OCI-LY3 (cell line): ENCODE measurements around the gene CCDC170.

Experiments
- EZH2phosphoT487 ChIP-seq: fragments of 200-600 bp; shearing (Covaris generic); IDR thresholded peaks from 2 replicates; pipeline ENCODE4 v1.6.1; 2018; ENCODE audit warnings: antibody characterized with exemption, mixed run types, low read depth
- TF ChIP-seq, protein P1 (sequence below): fragments of 200-600, 300-600 bp; sonication (generic); IDR thresholded peaks from 2 replicates; pipeline ENCODE4 v1.5.1; 2014; ENCODE audit warnings: antibody characterized with exemption, low read length, low read depth

DNA sequence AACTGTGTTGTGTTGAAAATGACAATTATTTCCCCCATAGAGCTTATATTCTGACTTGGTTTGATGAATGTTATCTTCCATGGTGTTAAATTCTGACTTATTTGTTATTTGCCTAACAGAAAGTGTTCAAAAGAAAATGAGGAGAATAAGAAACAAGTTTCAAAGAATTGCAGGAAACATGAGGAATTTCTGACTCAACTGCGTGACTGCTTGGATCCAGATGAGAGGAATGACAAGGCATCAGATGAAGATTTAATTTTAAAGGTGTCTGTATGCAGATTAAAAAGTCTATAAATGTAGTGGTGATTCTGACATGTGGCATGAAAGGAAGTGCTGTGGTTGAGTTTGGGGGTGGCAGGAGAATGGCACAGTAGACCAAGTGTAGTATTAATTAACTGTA, 50.6 kb downstream of the CCDC170 start:
- TF ChIP-seq, protein P1, sequence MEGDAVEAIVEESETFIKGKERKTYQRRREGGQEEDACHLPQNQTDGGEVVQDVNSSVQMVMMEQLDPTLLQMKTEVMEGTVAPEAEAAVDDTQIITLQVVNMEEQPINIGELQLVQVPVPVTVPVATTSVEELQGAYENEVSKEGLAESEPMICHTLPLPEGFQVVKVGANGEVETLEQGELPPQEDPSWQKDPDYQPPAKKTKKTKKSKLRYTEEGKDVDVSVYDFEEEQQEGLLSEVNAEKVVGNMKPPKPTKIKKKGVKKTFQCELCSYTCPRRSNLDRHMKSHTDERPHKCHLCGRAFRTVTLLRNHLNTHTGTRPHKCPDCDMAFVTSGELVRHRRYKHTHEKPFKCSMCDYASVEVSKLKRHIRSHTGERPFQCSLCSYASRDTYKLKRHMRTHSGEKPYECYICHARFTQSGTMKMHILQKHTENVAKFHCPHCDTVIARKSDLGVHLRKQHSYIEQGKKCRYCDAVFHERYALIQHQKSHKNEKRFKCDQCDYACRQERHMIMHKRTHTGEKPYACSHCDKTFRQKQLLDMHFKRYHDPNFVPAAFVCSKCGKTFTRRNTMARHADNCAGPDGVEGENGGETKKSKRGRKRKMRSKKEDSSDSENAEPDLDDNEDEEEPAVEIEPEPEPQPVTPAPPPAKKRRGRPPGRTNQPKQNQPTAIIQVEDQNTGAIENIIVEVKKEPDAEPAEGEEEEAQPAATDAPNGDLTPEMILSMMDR, result no peak
- TF ChIP-seq EZH2phosphoT487, result no peak
